H9 (cell line): ENCODE results near the gene CHRM4. TPM values are rescaled to one million over a fixed set of nuclear protein-coding genes. Genes with fewer than 3 reads are reported as not detected.

Source experiments
- DNase-seq: peaks from one replicate; pipeline ENCODE4 v3.0.0-alpha.2; 2017
- H2AFZ ChIP-seq: one replicate; pipeline ENCODE4 v1.6.1; 2013; ENCODE audit warnings: mild to moderate bottlenecking, low read length, control low read depth, moderate library complexity
- H2AK5ac ChIP-seq: 2 replicates; pipeline ENCODE4 v1.6.1; 2013; ENCODE audit warnings: low read length, control low read depth, mixed read lengths; ENCODE audit not compliant: insufficient read length
- H2BK120ac ChIP-seq: one replicate; pipeline ENCODE4 v1.6.1; 2013; ENCODE audit warnings: low read depth, mild to moderate bottlenecking, low read length, control low read depth, inconsistent platforms; ENCODE audit not compliant: poor library complexity, severe bottlenecking
- H2BK12ac ChIP-seq: 2 replicates; pipeline ENCODE4 v1.6.1; 2013; ENCODE audit warnings: low read length, control low read depth, mixed read lengths, low read depth; ENCODE audit not compliant: insufficient read length
- H2BK15ac ChIP-seq: 2 replicates; pipeline ENCODE4 v1.6.1; 2013; ENCODE audit warnings: low read depth, low read length, control low read depth
- H2BK20ac ChIP-seq: one replicate; pipeline ENCODE4 v1.6.1; 2013; ENCODE audit warnings: low read depth, mild to moderate bottlenecking, low read length, control low read depth, inconsistent platforms; ENCODE audit not compliant: poor library complexity, severe bottlenecking
- H2BK5ac ChIP-seq: 2 replicates; pipeline ENCODE4 v1.6.1; 2013; ENCODE audit warnings: low read length, control low read depth, mixed read lengths; ENCODE audit not compliant: insufficient read length
- H3K14ac ChIP-seq: 2 replicates; pipeline ENCODE4 v1.6.1; 2013; ENCODE audit warnings: low read length, control low read depth; ENCODE audit not compliant: insufficient read depth
- H3K18ac ChIP-seq: 2 replicates; pipeline ENCODE4 v1.6.1; 2013; ENCODE audit warnings: low read depth, mild to moderate bottlenecking, mixed read lengths, low read length, control low read depth; ENCODE audit not compliant: insufficient read length
- H3K23ac ChIP-seq: 2 replicates; pipeline ENCODE4 v1.6.1; 2013; ENCODE audit warnings: low read length, control low read depth, mixed read lengths, low read depth; ENCODE audit not compliant: insufficient read length
- H3K23me2 ChIP-seq: 2 replicates; pipeline ENCODE4 v1.6.1; 2013; ENCODE audit warnings: low read depth, mild to moderate bottlenecking, mixed read lengths, low read length, control low read depth; ENCODE audit not compliant: insufficient read length, poor library complexity, severe bottlenecking
- H3K27ac ChIP-seq: 2 replicates; pipeline ENCODE4 v1.5.1; 2013; ENCODE audit warnings: low read length, control low read depth, mixed read lengths, low read depth; ENCODE audit not compliant: insufficient read length
- H3K27me3 ChIP-seq: 2 replicates; pipeline ENCODE4 v1.6.1; 2013; ENCODE audit warnings: low read length, control low read depth, inconsistent platforms; ENCODE audit not compliant: insufficient read depth
- H3K4ac ChIP-seq: 2 replicates; pipeline ENCODE4 v1.6.1; 2013; ENCODE audit warnings: low read depth, mild to moderate bottlenecking, control low read depth, inconsistent platforms, low read length, moderate library complexity
- H3K4me1 ChIP-seq: 2 replicates; pipeline ENCODE4 v1.6.1; 2013; ENCODE audit warnings: low read length, control low read depth, inconsistent platforms; ENCODE audit not compliant: insufficient read depth
- H3K4me2 ChIP-seq: 2 replicates; pipeline ENCODE4 v1.6.1; 2013; ENCODE audit warnings: low read length, control low read depth, mixed read lengths; ENCODE audit not compliant: insufficient read length, insufficient read depth
- H3K56ac ChIP-seq: 2 replicates; pipeline ENCODE4 v1.6.1; 2013; ENCODE audit warnings: low read depth, mild to moderate bottlenecking, mixed read lengths, low read length, control low read depth; ENCODE audit not compliant: insufficient read length
- H3K79me1 ChIP-seq: 2 replicates; pipeline ENCODE4 v1.6.1; 2013; ENCODE audit warnings: low read depth, mild to moderate bottlenecking, moderate library complexity, low read length, control low read depth, inconsistent platforms; ENCODE audit not compliant: insufficient read depth, poor library complexity, severe bottlenecking
- H3K79me2 ChIP-seq: 2 replicates; pipeline ENCODE4 v1.6.1; 2013; ENCODE audit warnings: low read length, control low read depth, inconsistent platforms; ENCODE audit not compliant: insufficient read depth
- H3K9ac ChIP-seq: 2 replicates; pipeline ENCODE4 v1.6.1; 2013; ENCODE audit warnings: low read length, control low read depth, mixed read lengths; ENCODE audit not compliant: insufficient read length; ENCODE audit errors: extremely low read depth
- H3K9me3 ChIP-seq: one replicate; pipeline ENCODE4 v1.6.1; 2013; ENCODE audit warnings: low read depth, low read length, inconsistent platforms; ENCODE audit not compliant: control insufficient read depth
- H3T11ph ChIP-seq: one replicate; pipeline ENCODE4 v1.6.1; 2013; ENCODE audit warnings: mild to moderate bottlenecking, low read length, control low read depth, inconsistent platforms
- H4K20me1 ChIP-seq: one replicate; pipeline ENCODE4 v1.6.1; 2013; ENCODE audit not compliant: control insufficient read depth, insufficient read length, insufficient read depth
- H4K5ac ChIP-seq: 2 replicates; pipeline ENCODE4 v1.6.1; 2013; ENCODE audit warnings: low read depth, mild to moderate bottlenecking, mixed read lengths, low read length, control low read depth; ENCODE audit not compliant: insufficient read length
- H4K8ac ChIP-seq: replicated peaks from 2 replicates; pipeline ENCODE4 v1.6.1; 2013; ENCODE audit warnings: low read length, control low read depth, mixed read lengths, low read depth; ENCODE audit not compliant: insufficient read length
- H4K91ac ChIP-seq: 2 replicates; pipeline ENCODE4 v1.6.1; 2013; ENCODE audit warnings: low read depth, mild to moderate bottlenecking, moderate library complexity, mixed read lengths, low read length, control low read depth; ENCODE audit not compliant: insufficient read length
- H3K27ac Mint-ChIP-seq, 3 experiments: 2 replicates in 2 of 3; 3 replicates in 1 of 3; pipeline ENCODE4 v1.8.0; 2020 to 2021; ENCODE audit warnings: mixed read lengths in 3 of 3, mild to moderate bottlenecking in 1 of 3, moderate library complexity in 1 of 3
- H3K27me3 Mint-ChIP-seq: 2 replicates; pipeline ENCODE4 v1.8.0; 2021; ENCODE audit warnings: low read depth, mild to moderate bottlenecking, moderate library complexity, mixed read lengths
- H3K36me3 Mint-ChIP-seq, 3 experiments: 2 replicates in 2 of 3; 3 replicates in 1 of 3; pipeline ENCODE4 v1.8.0; 2020 to 2021; ENCODE audit warnings: low read depth in 3 of 3, mixed read lengths in 3 of 3; ENCODE audit not compliant: insufficient read depth in 1 of 3
- H3K4me1 Mint-ChIP-seq, 2 experiments: 2 replicates each; pipeline ENCODE4 v1.8.0; 2020; ENCODE audit warnings: mixed read lengths in 2 of 2
- H3K4me3 Mint-ChIP-seq, 2 experiments: 2 replicates in 1 of 2; 3 replicates in 1 of 2; pipeline ENCODE4 v1.8.0; 2020 to 2021; ENCODE audit warnings: mild to moderate bottlenecking in 2 of 2, mixed read lengths in 2 of 2, moderate library complexity in 1 of 2
- H3K9me3 Mint-ChIP-seq, 2 experiments: 2 replicates in 1 of 2; 3 replicates in 1 of 2; pipeline ENCODE4 v1.8.0; 2020; ENCODE audit warnings: mild to moderate bottlenecking in 2 of 2, mixed read lengths in 2 of 2, moderate library complexity in 1 of 2
- WGBS: extraction: QIAGEN DNeasy Blood & Tissue Kit; methylation state at CpG from one replicate; pipeline ENCODE4 v1.1.7; 2013; ENCODE audit warnings: missing lambda C conversion rate, low lambda C conversion rate, mixed read lengths; ENCODE audit not compliant: insufficient read length; ENCODE audit errors: extremely low coverage; 5-methylcytosine and 5-hydroxymethylcytosine counted together
- total RNA-seq: library from RNA; stranded (reverse); gene quantifications from 2 replicates; pipeline ENCODE4 v1.2.1, GENCODE V29; 2021
- TF ChIP-seq, protein P1 (sequence below): fragments of 200-600 bp; sonication (generic); conservative IDR thresholded peaks from 3 replicates; pipeline ENCODE4 v1.8.0; 2021; ENCODE audit warnings: antibody characterized with exemption, mild to moderate bottlenecking

Gene CHRM4
- total RNA-seq, 1 experiment from 2014 or later, result 1.0 TPM

DNA sequence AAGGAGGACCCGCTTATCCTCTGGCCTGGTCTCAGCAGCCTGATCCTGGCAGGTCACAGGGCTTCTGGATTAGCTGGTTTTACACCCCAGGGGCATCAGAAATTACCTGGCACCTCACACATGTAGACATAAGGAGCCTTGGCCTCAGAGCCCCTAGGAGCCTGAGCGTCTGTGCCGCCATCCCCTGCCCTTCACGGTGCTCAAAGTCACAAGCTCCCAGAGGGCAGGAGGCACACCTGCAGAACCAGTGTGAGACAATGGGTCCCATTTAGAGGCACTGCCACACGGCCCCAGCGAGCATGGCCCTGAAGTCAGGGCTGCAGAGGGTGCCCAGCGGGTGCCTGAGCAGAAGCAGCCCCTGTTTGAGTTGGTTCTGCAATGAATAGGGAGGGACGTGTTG is 40.4 kb downstream of the CHRM4 start:
- Mint-ChIP-seq H3K4me3 (no peak overlapping the region), H3K4me1 (peaks cover 56 to 66% of the 10 kb centered on the region in 2 experiments), H3K27me3 (peaks cover 6% of the 10 kb centered on the region), H3K27ac (peak overlapping the region in 2 of 3 experiments; percentile 66 to 77; a peak in 4 of 7 replicates), H3K9me3 (no peaks in the 10 kb centered on the region; a peak in 2 of 5 replicates), H3K36me3 (peaks cover 0 to 5% (median 0%) of the 10 kb centered on the region in 3 experiments; a peak in 1 of 7 replicates)
- Histone ChIP-seq H2AK5ac (no peak overlapping the region), H2BK120ac (no peak overlapping the region), H3K56ac (no peak overlapping the region), H4K91ac (no peak overlapping the region), H3T11ph (no peak overlapping the region), H3K23me2 (peaks cover 10% of the 10 kb centered on the region), H3K79me1 (peaks cover 12% of the 10 kb centered on the region), H2BK5ac (no peak overlapping the region), H2BK15ac (no peak overlapping the region), H4K5ac (no peak overlapping the region), H2AFZ (no peak overlapping the region), H3K18ac (no peak overlapping the region), H3K79me2 (peaks cover 14% of the 10 kb centered on the region; the same call in 1 of the 2 replicates), H3K27me3 (no peaks in the 10 kb centered on the region), H4K20me1 (peaks cover 5% of the 10 kb centered on the region), H3K4me1 (peaks cover 18% of the 10 kb centered on the region; the same call in 1 of the 2 replicates), H3K4ac (no peak overlapping the region), H3K23ac (no peak overlapping the region), H3K9ac (no peak overlapping the region), H4K8ac (no peak overlapping the region), H3K27ac (no peak overlapping the region), H3K9me3 (no peaks in the 10 kb centered on the region), H2BK12ac (no peak overlapping the region), H2BK20ac (no peak overlapping the region), H3K4me2 (no peak overlapping the region), H3K14ac (no peak overlapping the region)
- TF ChIP-seq, protein P1, sequence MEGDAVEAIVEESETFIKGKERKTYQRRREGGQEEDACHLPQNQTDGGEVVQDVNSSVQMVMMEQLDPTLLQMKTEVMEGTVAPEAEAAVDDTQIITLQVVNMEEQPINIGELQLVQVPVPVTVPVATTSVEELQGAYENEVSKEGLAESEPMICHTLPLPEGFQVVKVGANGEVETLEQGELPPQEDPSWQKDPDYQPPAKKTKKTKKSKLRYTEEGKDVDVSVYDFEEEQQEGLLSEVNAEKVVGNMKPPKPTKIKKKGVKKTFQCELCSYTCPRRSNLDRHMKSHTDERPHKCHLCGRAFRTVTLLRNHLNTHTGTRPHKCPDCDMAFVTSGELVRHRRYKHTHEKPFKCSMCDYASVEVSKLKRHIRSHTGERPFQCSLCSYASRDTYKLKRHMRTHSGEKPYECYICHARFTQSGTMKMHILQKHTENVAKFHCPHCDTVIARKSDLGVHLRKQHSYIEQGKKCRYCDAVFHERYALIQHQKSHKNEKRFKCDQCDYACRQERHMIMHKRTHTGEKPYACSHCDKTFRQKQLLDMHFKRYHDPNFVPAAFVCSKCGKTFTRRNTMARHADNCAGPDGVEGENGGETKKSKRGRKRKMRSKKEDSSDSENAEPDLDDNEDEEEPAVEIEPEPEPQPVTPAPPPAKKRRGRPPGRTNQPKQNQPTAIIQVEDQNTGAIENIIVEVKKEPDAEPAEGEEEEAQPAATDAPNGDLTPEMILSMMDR, result no peak
- WGBS, result no CpG with 5 or more reads among the region's 8 CpGs
- DNase-seq, result no peak
